Right lobe of liver (tissue), 4 donors: ENCODE data around the gene NRCAM.

Source experiments
- POLR2A ChIP-seq: fragments of 450-650 bp; IDR thresholded peaks from one replicate; pipeline ENCODE4 v1.6.1; 2017; ENCODE audit warnings: antibody characterized with exemption, mild to moderate bottlenecking
- TF ChIP-seq, protein P1 (sequence below), 4 donors: fragments of 200-600 bp in 3 of 4; fragments of 450-650 bp in 1 of 4; IDR thresholded peaks; one replicate each; pipeline versions ENCODE4 v1.5.1 to v1.8.0; 2016 to 2022; ENCODE audit warnings: antibody characterized with exemption in 4 of 4, mild to moderate bottlenecking in 2 of 4
- donor health status: DM: no; HTN: no; CAD: no.
- donor health status: DM: no; HTN: no; CAD: no.
- donor health status: DM: no; HTN: yes; CAD: no.

DNA sequence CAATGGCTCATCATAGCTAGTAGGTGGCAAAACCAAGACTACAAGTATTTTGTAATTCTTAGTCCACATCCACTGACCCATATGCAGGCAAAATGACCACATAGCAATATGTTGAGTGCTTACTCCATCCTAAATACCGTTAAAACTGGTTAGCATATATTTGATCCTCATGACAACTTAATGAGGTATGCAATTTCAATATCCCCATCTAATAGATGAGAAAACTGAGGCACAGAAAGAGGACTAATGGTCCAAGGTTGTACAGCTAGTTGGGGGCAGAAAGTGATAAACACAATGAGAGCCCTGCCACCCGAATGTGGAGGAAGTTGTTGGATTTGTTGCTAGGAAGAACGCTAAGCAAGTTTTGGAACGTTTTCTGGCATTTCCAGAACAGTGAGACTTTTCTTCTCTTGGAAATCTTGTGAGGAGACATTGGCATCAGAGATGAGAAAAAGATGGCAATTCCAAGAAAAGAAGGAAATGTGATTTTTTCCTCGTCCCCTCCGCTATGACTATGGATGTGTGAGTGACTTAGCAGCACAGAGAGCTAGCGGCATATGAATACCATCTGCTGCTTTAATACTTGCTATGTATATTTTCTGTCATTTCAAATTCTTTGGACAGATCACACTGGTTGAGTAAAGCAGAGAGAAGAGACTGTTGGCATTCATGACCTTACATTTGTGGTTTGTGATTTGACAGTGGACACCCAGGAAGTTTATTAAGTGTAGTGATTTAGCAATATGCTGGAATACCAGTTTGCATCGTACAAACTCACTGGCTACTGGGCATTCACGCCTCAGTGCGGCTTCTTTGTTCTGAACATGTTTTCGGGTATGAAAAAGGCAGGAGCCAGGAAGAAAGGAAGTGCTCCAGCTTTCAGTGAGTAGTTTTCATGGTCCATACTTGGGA lies 51.5 kb downstream of the NRCAM start:
- TF ChIP-seq, protein P1, sequence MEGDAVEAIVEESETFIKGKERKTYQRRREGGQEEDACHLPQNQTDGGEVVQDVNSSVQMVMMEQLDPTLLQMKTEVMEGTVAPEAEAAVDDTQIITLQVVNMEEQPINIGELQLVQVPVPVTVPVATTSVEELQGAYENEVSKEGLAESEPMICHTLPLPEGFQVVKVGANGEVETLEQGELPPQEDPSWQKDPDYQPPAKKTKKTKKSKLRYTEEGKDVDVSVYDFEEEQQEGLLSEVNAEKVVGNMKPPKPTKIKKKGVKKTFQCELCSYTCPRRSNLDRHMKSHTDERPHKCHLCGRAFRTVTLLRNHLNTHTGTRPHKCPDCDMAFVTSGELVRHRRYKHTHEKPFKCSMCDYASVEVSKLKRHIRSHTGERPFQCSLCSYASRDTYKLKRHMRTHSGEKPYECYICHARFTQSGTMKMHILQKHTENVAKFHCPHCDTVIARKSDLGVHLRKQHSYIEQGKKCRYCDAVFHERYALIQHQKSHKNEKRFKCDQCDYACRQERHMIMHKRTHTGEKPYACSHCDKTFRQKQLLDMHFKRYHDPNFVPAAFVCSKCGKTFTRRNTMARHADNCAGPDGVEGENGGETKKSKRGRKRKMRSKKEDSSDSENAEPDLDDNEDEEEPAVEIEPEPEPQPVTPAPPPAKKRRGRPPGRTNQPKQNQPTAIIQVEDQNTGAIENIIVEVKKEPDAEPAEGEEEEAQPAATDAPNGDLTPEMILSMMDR (IDR thresholded peaks at IDR 0.05): no peak
- TF ChIP-seq POLR2A: no peak
